Osteocyte (in vitro differentiated cells): ENCODE results near the gene SQOR. TPM values are rescaled to one million over a fixed set of nuclear protein-coding genes. Genes with fewer than 3 reads are reported as not detected.

Experiments used
- DNase-seq: peaks from one replicate; pipeline ENCODE4 v3.0.0; 2021; ENCODE audit warnings: mixed read lengths; ENCODE audit not compliant: unreplicated experiment; ENCODE audit errors: extremely low spot score
- H3K27ac Mint-ChIP-seq: one replicate; pipeline ENCODE4 v1.8.0; 2021; ENCODE audit warnings: mild to moderate bottlenecking, mixed read lengths; ENCODE audit not compliant: unreplicated experiment
- H3K27me3 Mint-ChIP-seq: one replicate; pipeline ENCODE4 v1.8.0; 2021; ENCODE audit warnings: mixed read lengths; ENCODE audit not compliant: unreplicated experiment
- H3K36me3 Mint-ChIP-seq: one replicate; pipeline ENCODE4 v1.8.0; 2021; ENCODE audit warnings: mixed read lengths; ENCODE audit not compliant: unreplicated experiment
- H3K4me1 Mint-ChIP-seq: one replicate; pipeline ENCODE4 v1.8.0; 2021; ENCODE audit warnings: mixed read lengths; ENCODE audit not compliant: unreplicated experiment
- H3K4me3 Mint-ChIP-seq: one replicate; pipeline ENCODE4 v1.8.0; 2021; ENCODE audit warnings: mild to moderate bottlenecking, moderate library complexity, mixed read lengths; ENCODE audit not compliant: unreplicated experiment
- H3K9me3 Mint-ChIP-seq: one replicate; pipeline ENCODE4 v1.8.0; 2021; ENCODE audit warnings: mixed read lengths; ENCODE audit not compliant: unreplicated experiment
- CTCF ChIP-seq: fragments of 200-600 bp; sonication (generic); IDR thresholded peaks from 2 replicates; pipeline ENCODE4 v1.5.0; 2021; ENCODE audit warnings: antibody characterized with exemption, mild to moderate bottlenecking, moderate library complexity
- total RNA-seq: library from RNA; stranded (reverse); gene quantifications from 2 replicates; pipeline ENCODE4 v1.2.1, GENCODE V29; 2021

The SQOR gene
- total RNA-seq, 1 donor from 2014 or later = 22.6 TPM

GRCh38 chr15:45630917-45631691, 3.7 kb upstream of the SQOR start:
- Mint-ChIP-seq H3K4me3 (no peak overlapping the region), H3K27me3 (no peaks in the 10 kb centered on the region), H3K27ac (peak overlapping the region; percentile 48), H3K36me3 (peaks cover 5% of the 10 kb centered on the region), H3K4me1 (peaks cover 18% of the 10 kb centered on the region), H3K9me3 (peaks cover 16% of the 10 kb centered on the region)
- no peak for TF ChIP-seq CTCF
- DNase-seq = no peak

- no peak for TF ChIP-seq CTCF
- no peak for DNase-seq
- Mint-ChIP-seq H3K27me3 (no peaks in the 10 kb centered on the region), H3K4me3 (no peak overlapping the region), H3K4me1 (peaks cover 18% of the 10 kb centered on the region), H3K36me3 (peaks cover 4% of the 10 kb centered on the region), H3K9me3 (peaks cover 9% of the 10 kb centered on the region), H3K27ac (peak overlapping the region; percentile 48)
These were observed 3.1 kb upstream of the SQOR start for GRCh38 chr15:45631776-45632175.

GRCh38 chr15:45635191-45635638, 386 bp downstream of the SQOR start:
- peak; percentile 63 for TF ChIP-seq CTCF
- peaks cover 48% of the 10 kb centered on the region for H3K4me1 Mint-ChIP-seq
- no peak for DNase-seq
- H3K36me3 Mint-ChIP-seq = no peaks in the 10 kb centered on the region
- no peaks in the 10 kb centered on the region for H3K27me3 Mint-ChIP-seq
- H3K4me3 Mint-ChIP-seq = peak overlapping the region; percentile 90
- peaks cover 4% of the 10 kb centered on the region for H3K9me3 Mint-ChIP-seq
- H3K27ac Mint-ChIP-seq = peak overlapping the region; percentile 82

GRCh38 chr15:45635763-45636292, 999 bp downstream of the SQOR start:
- peak overlapping the region; percentile 90 for H3K4me3 Mint-ChIP-seq
- H3K4me1 Mint-ChIP-seq = peaks cover 53% of the 10 kb centered on the region
- no peak for TF ChIP-seq CTCF
- H3K27ac Mint-ChIP-seq = peak overlapping the region; percentile 82
- no peaks in the 10 kb centered on the region for H3K36me3 Mint-ChIP-seq
- DNase-seq = no peak
- peaks cover 4% of the 10 kb centered on the region for H3K9me3 Mint-ChIP-seq
- no peaks in the 10 kb centered on the region for H3K27me3 Mint-ChIP-seq

- H3K4me3 Mint-ChIP-seq = peak overlapping the region; percentile 59
- H3K27me3 Mint-ChIP-seq = no peaks in the 10 kb centered on the region
- peaks cover 4% of the 10 kb centered on the region for H3K9me3 Mint-ChIP-seq
- H3K27ac Mint-ChIP-seq = peak overlapping the region; percentile 96
- no peaks in the 10 kb centered on the region for H3K36me3 Mint-ChIP-seq
- H3K4me1 Mint-ChIP-seq = peaks cover 57% of the 10 kb centered on the region
- no peak for TF ChIP-seq CTCF
- DNase-seq = no peak
These were observed 2.3 kb downstream of the SQOR start for GRCh38 chr15:45637141-45637540.
